ENCODE results near the gene TCF7L2.

Gene TCF7L2

GRCh38 chr10:113115556-113115955 is 165.5 kb downstream of the TCF7L2 start:
- no peak for DNase-seq (ENCODE audit: low read depth in 1 of 2, low spot score in 1 of 2)

GRCh38 chr10:113118882-113119281 is 168.8 kb downstream of the TCF7L2 start:
- DNase-seq (ENCODE audit: low read depth in 1 of 2, low spot score in 1 of 2), result no peak

DNA sequence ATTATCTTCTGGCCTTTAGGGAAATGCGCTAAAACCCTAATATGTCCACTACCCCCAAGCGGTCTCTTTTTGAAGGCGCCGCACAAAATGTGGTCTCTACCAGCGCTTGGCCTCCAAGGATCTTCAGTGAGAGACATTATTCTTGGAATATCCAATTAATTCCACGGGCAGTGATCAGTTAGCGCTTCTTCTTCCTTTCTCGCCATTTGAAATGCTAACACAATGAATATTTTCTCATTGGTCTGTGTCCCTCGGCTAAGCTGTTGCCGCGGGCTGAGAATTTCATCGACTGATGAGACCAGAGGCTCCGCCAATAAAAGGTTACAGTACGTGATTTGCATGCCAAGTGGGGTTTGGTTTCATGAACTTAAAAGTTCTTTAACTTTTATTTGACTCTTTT is 169.8 kb downstream of the TCF7L2 start:
- no peak for DNase-seq (ENCODE audit: low read depth in 1 of 2, low spot score in 1 of 2)

DNA sequence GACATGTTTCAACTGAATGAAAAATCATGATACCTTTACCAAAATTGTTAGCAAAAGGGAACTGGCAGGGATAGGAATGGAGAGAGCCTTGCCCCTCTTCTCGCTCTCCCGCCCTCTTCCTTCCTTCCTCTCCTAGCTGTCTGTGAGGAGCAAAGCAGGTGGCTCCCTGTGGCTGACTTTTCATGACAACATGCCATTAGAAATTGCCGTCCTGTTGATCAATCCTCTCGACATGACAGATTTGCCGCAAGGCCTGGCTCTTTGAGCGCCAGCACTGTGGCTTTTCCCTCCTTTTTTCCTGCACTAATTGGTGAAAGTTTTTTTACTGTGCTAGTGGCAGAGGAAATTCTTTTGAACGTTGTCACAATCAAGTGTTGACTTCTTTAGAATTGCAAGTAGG is 171.1 kb downstream of the TCF7L2 start:
- DNase-seq (ENCODE audit: low read depth in 1 of 2, low spot score in 1 of 2), result no peak

GRCh38 chr10:113122947-113123346 is 172.9 kb downstream of the TCF7L2 start:
- no peak for DNase-seq (ENCODE audit: low read depth in 1 of 2, low spot score in 1 of 2)

DNA sequence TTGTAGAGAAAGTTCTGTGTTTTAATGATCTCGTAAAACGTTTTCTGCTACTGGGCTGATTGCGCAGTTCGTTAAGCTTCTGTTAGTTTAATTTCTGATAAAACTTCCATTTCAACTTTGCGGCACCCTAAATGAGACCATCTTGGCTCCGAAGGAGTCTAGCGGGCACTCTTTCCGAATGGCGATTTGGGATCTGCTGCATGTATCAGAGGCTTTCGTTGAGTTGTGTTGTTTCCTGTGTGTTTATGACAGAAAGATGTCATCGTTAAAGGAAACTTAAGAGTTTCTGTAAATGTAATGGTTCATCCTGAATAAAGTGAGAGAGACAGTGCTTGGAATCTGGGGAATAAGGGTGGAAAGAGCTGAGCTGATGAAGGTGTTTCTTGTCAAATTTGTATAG is 174.7 kb downstream of the TCF7L2 start:
- no peak for DNase-seq (ENCODE audit: low read depth in 1 of 2, low spot score in 1 of 2)

- no peak for DNase-seq (ENCODE audit: low read depth in 1 of 2, low spot score in 1 of 2)
These were observed 175.6 kb downstream of the TCF7L2 start for GRCh38 chr10:113125612-113126011.

DNA sequence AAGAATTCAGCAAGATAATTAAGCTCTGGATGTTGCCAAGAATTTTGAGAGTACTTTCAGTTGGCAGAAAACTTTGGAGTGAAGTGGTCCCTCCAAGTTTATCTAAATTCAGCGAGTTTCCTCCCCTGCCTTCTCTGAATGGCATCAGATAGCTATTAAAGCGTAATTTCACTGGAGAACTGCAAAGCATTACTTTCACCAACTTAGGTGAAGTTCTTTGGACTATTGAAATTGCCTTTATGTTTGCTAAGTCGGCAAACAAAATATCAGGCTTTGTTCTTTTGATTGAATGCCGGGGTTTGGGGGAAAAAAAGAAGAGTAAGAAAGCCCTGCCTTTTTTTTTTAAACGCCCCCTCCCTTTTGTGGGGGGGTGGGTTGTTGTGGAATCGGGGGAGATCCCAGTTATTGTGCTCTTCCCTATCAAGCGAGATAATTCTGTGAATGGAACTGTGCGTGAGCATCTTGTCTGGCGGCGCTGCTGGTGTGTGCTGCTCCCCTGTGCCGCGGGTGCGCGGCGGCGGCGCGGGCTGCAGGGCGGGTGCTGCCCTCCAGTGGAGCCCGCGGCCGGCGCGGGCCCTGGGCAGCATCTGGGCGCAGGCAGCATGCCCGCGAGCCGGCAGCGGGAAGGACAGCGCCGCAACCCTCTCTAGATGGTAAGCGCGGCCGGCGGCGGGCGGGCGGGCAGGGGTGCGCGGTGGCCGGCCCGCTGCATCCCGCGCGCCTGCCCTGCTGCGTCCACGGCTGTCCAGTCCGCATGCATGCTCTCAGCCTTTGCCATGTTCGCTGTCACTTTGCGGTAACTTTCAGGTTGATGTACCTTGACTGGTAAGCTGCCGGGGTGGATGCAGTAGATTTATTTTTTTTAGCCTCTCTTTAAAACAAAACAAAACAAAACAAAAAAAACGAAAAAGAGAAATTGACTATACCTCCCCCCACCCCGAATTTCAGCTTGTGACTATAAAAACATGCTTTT is 176.5 kb downstream of the TCF7L2 start:
- peak in 1 of 2 donors; percentile 13 for DNase-seq (ENCODE audit: low read depth in 1 of 2, low spot score in 1 of 2)

GRCh38 chr10:113127261-113127900 is 177.3 kb downstream of the TCF7L2 start:
- DNase-seq (ENCODE audit: low read depth in 1 of 2, low spot score in 1 of 2), result no peak

GRCh38 chr10:113127901-113128283 is 177.8 kb downstream of the TCF7L2 start:
- DNase-seq (ENCODE audit: low read depth in 1 of 2, low spot score in 1 of 2), result no peak

- DNase-seq (ENCODE audit: low read depth in 1 of 2, low spot score in 1 of 2), result no peak
These were observed 178.5 kb downstream of the TCF7L2 start for GRCh38 chr10:113128450-113129070.

DNA sequence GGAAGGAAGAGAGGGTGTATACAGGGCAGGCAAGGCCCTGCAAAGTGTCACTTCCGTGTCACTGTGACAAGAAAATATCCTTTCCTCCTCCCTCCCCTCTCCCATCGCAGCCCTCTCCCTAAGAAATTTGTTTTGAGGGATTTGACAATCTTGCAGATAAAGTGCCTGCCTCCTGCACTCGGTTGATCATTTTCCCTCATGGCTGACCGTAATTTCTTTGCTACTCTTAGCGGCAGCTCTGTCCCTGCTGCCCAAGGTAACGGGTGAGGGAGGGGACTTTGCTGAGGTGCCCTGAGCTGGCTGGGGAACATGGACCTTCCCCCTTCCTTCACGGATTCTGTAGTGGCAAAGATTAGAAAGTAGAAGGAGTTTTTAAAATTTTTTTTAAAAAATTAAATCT is 179.1 kb downstream of the TCF7L2 start:
- DNase-seq (ENCODE audit: low read depth in 1 of 2, low spot score in 1 of 2), result no peak

DNA sequence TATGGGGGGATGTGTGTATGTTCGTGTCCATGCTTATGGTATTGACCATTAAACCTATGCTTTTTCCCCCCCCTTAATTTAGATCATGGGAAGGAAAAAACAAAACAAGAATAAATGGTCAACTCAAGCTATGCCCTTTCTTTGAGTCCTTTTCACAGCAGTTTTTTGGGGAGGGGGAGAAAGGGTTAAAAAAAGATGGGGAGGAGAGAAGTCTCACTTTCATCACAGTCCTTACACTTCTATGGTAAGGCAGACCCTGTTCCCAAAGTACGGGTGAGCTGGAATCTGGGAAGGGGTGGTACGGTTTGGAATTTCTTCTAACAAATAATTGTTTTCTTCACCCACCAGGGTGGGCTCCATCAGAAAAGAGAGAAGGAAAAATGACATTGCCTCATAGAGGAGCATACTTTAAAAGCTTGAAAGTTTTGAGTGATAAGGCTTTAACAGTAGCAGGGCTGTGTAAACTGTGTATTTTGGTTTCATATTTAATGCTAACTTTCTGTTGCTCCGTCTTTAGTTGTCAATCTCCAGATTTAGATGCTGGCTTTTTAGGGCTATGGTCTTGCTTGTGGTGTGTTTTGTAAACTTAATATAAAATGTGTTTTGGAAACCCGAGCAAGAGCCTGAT is 180.1 kb downstream of the TCF7L2 start:
- DNase-seq (ENCODE audit: low read depth in 1 of 2, low spot score in 1 of 2), result no peak

DNA sequence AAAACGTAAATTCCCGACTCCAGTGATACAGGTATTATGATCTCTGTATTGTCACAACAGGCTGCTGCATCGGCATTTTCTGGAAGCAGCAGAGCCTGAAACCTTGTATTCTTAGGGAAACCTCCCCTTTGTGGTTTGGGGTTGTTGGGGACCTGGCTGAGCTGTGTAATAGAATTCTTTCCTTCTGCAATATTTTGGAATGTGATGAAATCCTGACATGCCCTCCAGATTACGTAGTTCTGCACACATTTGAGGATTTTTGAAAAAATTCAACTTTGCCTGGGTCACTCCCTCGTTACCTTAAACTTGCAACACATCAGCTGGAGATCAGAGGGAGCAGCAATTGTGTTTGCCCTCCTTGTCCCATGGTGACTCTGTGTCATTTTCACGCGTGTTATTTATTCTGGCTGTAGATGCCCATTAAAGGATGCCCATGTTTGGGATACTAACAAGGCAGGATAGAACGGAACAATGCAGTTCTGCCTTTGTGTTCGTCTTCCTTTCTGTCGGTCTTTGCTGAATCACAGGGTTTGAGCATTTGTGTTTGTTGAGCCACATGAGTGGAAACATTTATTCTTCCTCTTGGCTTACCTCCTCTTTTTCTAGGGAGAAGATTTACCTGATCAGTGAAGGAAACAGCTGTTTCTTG is 181.7 kb downstream of the TCF7L2 start:
- DNase-seq (ENCODE audit: low read depth in 1 of 2, low spot score in 1 of 2), result no peak

- no peak for DNase-seq (ENCODE audit: low read depth in 1 of 2, low spot score in 1 of 2)
These were observed 182.6 kb downstream of the TCF7L2 start for GRCh38 chr10:113132591-113133121.

- DNase-seq (ENCODE audit: low read depth in 1 of 2, low spot score in 1 of 2), result no peak
These were observed 183.6 kb downstream of the TCF7L2 start for GRCh38 chr10:113133497-113134115.

DNA sequence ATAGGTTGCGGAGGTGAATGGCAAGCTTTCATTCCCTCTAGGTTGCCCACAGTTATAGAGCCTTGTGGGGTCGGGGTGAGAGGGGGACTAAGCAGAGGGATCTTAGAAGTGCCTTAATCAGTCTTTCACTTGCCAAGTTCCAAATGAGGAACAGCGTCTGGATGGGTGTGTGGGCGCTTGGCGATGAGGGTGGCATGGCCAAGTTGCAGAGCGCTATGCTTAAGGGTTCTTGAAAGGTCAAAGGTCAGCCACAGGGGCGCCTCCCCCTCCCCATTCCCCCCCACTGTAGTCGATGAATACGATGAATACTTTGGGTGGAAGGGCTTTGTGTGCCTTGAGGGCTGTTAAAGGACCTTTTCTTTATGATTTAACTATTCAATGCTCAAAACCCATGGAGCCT is 185.0 kb downstream of the TCF7L2 start:
- no peak for DNase-seq (ENCODE audit: low read depth in 1 of 2, low spot score in 1 of 2)

GRCh38 chr10:113137941-113138685 is 188.1 kb downstream of the TCF7L2 start:
- DNase-seq (ENCODE audit: low read depth in 1 of 2, low spot score in 1 of 2), result no peak

DNA sequence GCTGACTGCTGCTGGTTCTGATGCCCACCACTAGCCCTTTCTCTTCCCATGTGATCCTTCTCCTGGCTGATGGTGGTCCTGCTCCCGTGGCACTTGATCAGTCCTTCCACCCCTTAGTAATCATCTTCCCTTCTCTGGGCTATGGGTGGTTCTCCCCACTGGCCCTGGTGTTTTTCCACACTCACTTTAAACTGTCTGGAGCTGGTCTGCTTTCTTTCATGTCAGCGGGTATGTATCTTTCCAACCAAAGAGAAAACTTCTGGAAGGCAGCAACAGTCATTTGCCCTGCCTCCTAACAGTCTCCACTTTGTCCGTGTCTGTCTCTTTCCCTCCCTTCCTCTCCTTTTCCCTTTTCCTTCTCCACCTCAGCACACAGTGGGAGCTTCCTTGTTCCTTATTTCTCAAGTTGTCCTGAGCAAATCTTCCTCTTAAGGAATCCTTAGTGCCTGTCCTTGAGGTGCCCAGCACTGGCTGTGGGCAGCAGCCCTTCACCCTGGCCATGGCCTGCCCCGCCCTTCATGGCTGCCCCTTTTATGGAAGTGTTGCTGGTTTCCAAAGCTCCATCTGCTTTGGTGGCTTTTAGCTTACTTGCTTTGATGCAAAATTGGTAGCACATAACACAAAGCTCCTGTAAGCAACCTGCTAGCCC is 189.0 kb downstream of the TCF7L2 start:
- no peak for DNase-seq (ENCODE audit: low read depth in 1 of 2, low spot score in 1 of 2)
